ENCODE results near the gene GGPS1.
"Not testable (repeated sequence)": the region's sequence is repeated elsewhere in the genome, so short reads cannot be mapped to it uniquely, and the experiment has no call there.

GGPS1 gene

GRCh38 chr1:235381955-235382739 is 53.8 kb downstream of the GGPS1 start:
- not testable (repeated sequence) for H3K27me3 Mint-ChIP-seq; H3K4me1 Mint-ChIP-seq (ENCODE audit: low read depth); H3K4me3 Mint-ChIP-seq; DNase-seq; H3K27ac Mint-ChIP-seq; H3K9me3 Mint-ChIP-seq
- peaks cover 49% of the 10 kb centered on the region for H3K36me3 Mint-ChIP-seq (ENCODE audit: low read depth)

- H3K4me1 Mint-ChIP-seq (ENCODE audit: low read depth); H3K27ac Mint-ChIP-seq; H3K4me3 Mint-ChIP-seq; H3K9me3 Mint-ChIP-seq; H3K27me3 Mint-ChIP-seq; DNase-seq: not testable (repeated sequence)
- H3K36me3 Mint-ChIP-seq (ENCODE audit: low read depth) = peaks cover 42% of the 10 kb centered on the region
Measured at GRCh38 chr1:235385633-235386032, 57.3 kb downstream of the GGPS1 start.

GRCh38 chr1:235391874-235392273 is 63.5 kb downstream of the GGPS1 start:
- Mint-ChIP-seq H3K36me3 (ENCODE audit: low read depth) (peaks cover 16% of the 10 kb centered on the region), H3K9me3 (peaks cover 4% of the 10 kb centered on the region), H3K4me1 (ENCODE audit: low read depth) (peaks cover 9% of the 10 kb centered on the region), H3K4me3 (no peak overlapping the region), H3K27me3 (no peaks in the 10 kb centered on the region), H3K27ac (no peak overlapping the region)
- DNase-seq = no peak
